T-helper 2 cell treated with Interferon-gamma antibody and Interleukin-4, amounts not matched to agents 5 μg/mL and 100 μg/mL, for 36 hours (primary cell): ENCODE data around the gene TSPYL4.

ENCODE experiments used
- DNase-seq: peaks from one replicate; pipeline ENCODE4 v3.0.0; 2021; ENCODE audit warnings: low spot score
- H3K27ac Mint-ChIP-seq: one replicate; pipeline ENCODE4 v1.8.0; 2021; ENCODE audit warnings: mild to moderate bottlenecking, mixed read lengths
- H3K27me3 Mint-ChIP-seq: one replicate; pipeline ENCODE4 v1.8.0; 2021; ENCODE audit warnings: low read depth, mixed read lengths
- H3K36me3 Mint-ChIP-seq: one replicate; pipeline ENCODE4 v1.8.0; 2021; ENCODE audit warnings: low read depth, mixed read lengths
- H3K4me1 Mint-ChIP-seq: one replicate; pipeline ENCODE4 v1.8.0; 2021; ENCODE audit warnings: low read depth, mixed read lengths
- H3K4me3 Mint-ChIP-seq: one replicate; pipeline ENCODE4 v1.8.0; 2022; ENCODE audit warnings: mild to moderate bottlenecking, moderate library complexity, mixed read lengths
- H3K9me3 Mint-ChIP-seq: one replicate; pipeline ENCODE4 v1.8.0; 2021; ENCODE audit warnings: mixed read lengths

The TSPYL4 gene

DNA sequence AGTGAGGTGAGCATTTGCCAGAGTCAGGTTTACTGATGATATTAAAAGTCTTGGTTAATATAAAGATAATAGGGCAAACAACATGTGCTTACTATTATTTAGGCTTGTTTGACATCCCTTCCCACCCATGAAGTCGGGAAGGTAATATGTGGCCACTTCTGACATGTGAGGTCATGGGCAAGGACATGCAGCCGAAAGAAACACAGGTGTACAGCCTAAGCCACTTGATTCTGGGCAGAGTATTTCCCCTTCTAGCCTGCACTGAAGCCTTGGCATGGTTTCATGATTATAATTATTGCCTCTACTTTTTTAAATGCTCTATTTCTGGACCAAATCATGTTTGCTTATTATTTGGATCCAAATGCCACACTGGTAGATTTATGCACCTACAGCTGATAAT is 52.3 kb downstream of the TSPYL4 start:
- DNase-seq, result no peak
- no peak overlapping the region for H3K27ac Mint-ChIP-seq
- H3K4me1 Mint-ChIP-seq, result no peaks in the 10 kb centered on the region

DNA sequence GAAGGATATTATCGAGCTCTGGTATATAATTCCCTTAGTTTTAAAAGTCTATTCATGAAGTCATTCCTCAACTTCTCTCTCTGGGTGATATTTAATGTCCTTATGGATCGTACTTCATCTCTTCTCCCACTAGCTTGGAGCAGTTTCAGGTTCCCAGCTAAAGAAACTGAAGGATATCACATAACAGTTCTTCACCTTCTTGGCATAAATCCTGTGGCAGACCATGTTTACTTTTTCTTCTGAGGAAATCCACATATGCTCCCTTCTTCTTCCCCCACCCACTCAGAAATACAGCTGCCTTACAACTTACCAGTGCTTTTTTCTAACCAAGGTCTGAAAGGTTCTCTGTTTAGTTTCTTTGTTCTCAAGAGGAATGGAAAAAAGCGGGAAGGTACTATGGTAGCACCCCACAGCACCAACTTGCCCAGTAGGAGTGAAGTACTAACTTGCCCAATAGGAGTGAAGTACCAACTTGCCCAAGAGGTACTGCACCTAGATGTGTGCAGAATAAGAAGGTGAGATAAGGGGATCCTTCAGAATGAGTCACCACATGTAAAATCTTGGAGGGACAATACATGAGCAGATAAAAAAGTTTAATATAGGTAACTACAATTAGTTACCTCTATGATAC is 53.1 kb downstream of the TSPYL4 start:
- Mint-ChIP-seq H3K4me1 (no peaks in the 10 kb centered on the region), H3K4me3 (no peak overlapping the region), H3K27ac (no peak overlapping the region), H3K36me3 (no peaks in the 10 kb centered on the region), H3K27me3 (no peaks in the 10 kb centered on the region), H3K9me3 (no peaks in the 10 kb centered on the region)
- DNase-seq, result no peak

More for the DNA sequence above, 52.3 kb downstream of the TSPYL4 start:
- Mint-ChIP-seq H3K36me3 (no peaks in the 10 kb centered on the region), H3K9me3 (no peaks in the 10 kb centered on the region), H3K27me3 (no peaks in the 10 kb centered on the region), H3K4me3 (no peak overlapping the region)
